B cell (primary cell): Measurements from ENCODE around the gene NMNAT1. TPM values are rescaled to one million over a fixed set of nuclear protein-coding genes. Genes with fewer than 3 reads are reported as not detected.

Experiments used
- ATAC-seq: fragments of 200-7000 bp; cut with Tn5 transposase; one replicate; pipeline ENCODE4 v1.10.0; 2021; ENCODE audit warnings: low read depth, mild to moderate bottlenecking, moderate number of reproducible peaks, moderate library complexity
- CTCF ChIA-PET: fragments of 350-600 bp; sonication (Branson Sonifier 250); formaldehyde crosslinking; loops from one replicate; lab custom pipeline; 2021; ENCODE audit warnings: antibody characterized with exemption, inconsistent platforms; lab: Charles Lee
- POLR2A ChIA-PET: fragments of 350-600 bp; sonication (Branson Sonifier 250); formaldehyde crosslinking; loops from one replicate; lab custom pipeline; 2021; ENCODE audit warnings: antibody characterized with exemption; lab: Charles Lee
- DNase-seq: peaks from one replicate; pipeline ENCODE4 v3.0.0; 2013
- H2AFZ ChIP-seq: 2 replicates; pipeline ENCODE4 v1.6.1; 2012; ENCODE audit warnings: mild to moderate bottlenecking, low read depth, low read length; ENCODE audit not compliant: insufficient read depth, poor library complexity, severe bottlenecking
- H3K27ac ChIP-seq, 2 donors: 1 replicate in 1 of 2; 2 replicates in 1 of 2; pipeline ENCODE4 v1.5.1; 2012 to 2013; ENCODE audit warnings: low read length in 2 of 2, mild to moderate bottlenecking in 2 of 2, moderate library complexity in 1 of 2
- H3K27me3 ChIP-seq, 4 experiments: fragments of 200-600 bp in 1 of 4; sonication (generic) in 1 of 4; replicated peaks in 1 of 4; 1 replicate in 2 of 4; 2 replicates in 2 of 4; pipeline versions ENCODE4 v1.6.1 to v1.7.0; 2013 to 2016; ENCODE audit warnings: low read length in 3 of 4, mild to moderate bottlenecking in 2 of 4, mixed read lengths in 1 of 4, moderate library complexity in 1 of 4; ENCODE audit not compliant: insufficient read depth in 4 of 4, control insufficient read depth in 3 of 4; ENCODE audit errors: control extremely low read depth in 1 of 4
- H3K36me3 ChIP-seq, 2 experiments: replicated peaks in 1 of 2; 1 replicate in 1 of 2; 2 replicates in 1 of 2; pipeline versions ENCODE4 v1.6.1 to v1.7.1; 2013; ENCODE audit warnings: low read length in 1 of 2; ENCODE audit not compliant: insufficient read depth in 2 of 2, control insufficient read depth in 1 of 2; ENCODE audit errors: control extremely low read depth in 1 of 2, extremely low read depth in 1 of 2
- H3K4me1 ChIP-seq, 2 donors: fragments of 200-600 bp in 1 of 2; sonication (generic) in 1 of 2; 1 replicate in 1 of 2; 2 replicates in 1 of 2; pipeline versions ENCODE4 v1.5.1 to v1.6.1; 2013 to 2017; ENCODE audit warnings: low read length in 2 of 2; ENCODE audit not compliant: control insufficient read depth in 2 of 2, insufficient read depth in 2 of 2
- H3K4me2 ChIP-seq: replicated peaks from 2 replicates; pipeline ENCODE3; 2012; ENCODE audit warnings: mild to moderate bottlenecking, low read depth, low read length; ENCODE audit not compliant: poor library complexity, severe bottlenecking
- H3K4me3 ChIP-seq, 5 experiments: fragments of 200-600 bp in 1 of 5; sonication (generic) in 1 of 5; 1 replicate in 3 of 5; 2 replicates in 2 of 5; pipeline versions ENCODE4 v1.5.1 to v1.7.0; 2011 to 2016; ENCODE audit warnings: low read length in 4 of 5, mild to moderate bottlenecking in 4 of 5, low read depth in 2 of 5, control low read depth in 1 of 5, moderate library complexity in 1 of 5; ENCODE audit not compliant: insufficient read depth in 1 of 5; ENCODE audit errors: control extremely low read depth in 1 of 5, extremely low read depth in 1 of 5
- H3K79me2 ChIP-seq: fragments of 200-600 bp; sonication (generic); one replicate; pipeline ENCODE4 v1.6.0; 2016; ENCODE audit warnings: low read length; ENCODE audit not compliant: control insufficient read depth, insufficient read depth
- H3K9ac ChIP-seq: fragments of 200-600 bp; sonication (generic); 2 replicates; pipeline ENCODE4 v1.6.1; 2017; ENCODE audit warnings: mild to moderate bottlenecking, low read length, moderate library complexity
- H3K9me3 ChIP-seq, 3 donors: one replicate each; pipeline versions ENCODE4 v1.6.1 to v1.7.1; 2013; ENCODE audit warnings: low read length in 2 of 3; ENCODE audit not compliant: control insufficient read depth in 2 of 3, insufficient read depth in 1 of 3; ENCODE audit errors: control extremely low read depth in 1 of 3
- H4K20me1 ChIP-seq: 2 replicates; pipeline ENCODE4 v1.6.0; 2012; ENCODE audit warnings: mild to moderate bottlenecking, low read length; ENCODE audit not compliant: insufficient read depth, control insufficient read depth, poor library complexity, severe bottlenecking
- H3K27ac Mint-ChIP-seq: one replicate; pipeline ENCODE4 v1.8.0; 2021; ENCODE audit warnings: mixed read lengths
- H3K27me3 Mint-ChIP-seq: one replicate; pipeline ENCODE4 v1.8.0; 2021; ENCODE audit warnings: mixed read lengths
- H3K4me1 Mint-ChIP-seq: one replicate; pipeline ENCODE4 v1.8.0; 2021; ENCODE audit warnings: mixed read lengths
- H3K4me3 Mint-ChIP-seq: one replicate; pipeline ENCODE4 v1.8.0; 2021; ENCODE audit warnings: mixed read lengths
- H3K9me3 Mint-ChIP-seq: one replicate; pipeline ENCODE4 v1.8.0; 2022; ENCODE audit warnings: mixed read lengths; ENCODE audit not compliant: insufficient read depth
- CTCF ChIP-seq: fragments of 200-600 bp; IDR thresholded peaks from one replicate; pipeline ENCODE4 v1.8.0; 2022; ENCODE audit warnings: antibody characterized with exemption, mild to moderate bottlenecking
- EZH2 ChIP-seq: IDR thresholded peaks from 2 replicates; pipeline ENCODE4 v1.6.1; 2012; ENCODE audit warnings: borderline replicate concordance, low read depth, mild to moderate bottlenecking, moderate library complexity, low read length; ENCODE audit not compliant: insufficient read depth, poor library complexity, severe bottlenecking
- WGBS: methylation state at CpG from one replicate; pipeline ENCODE4 v1.1.5; 2013; ENCODE audit warnings: missing lambda C conversion rate; ENCODE audit not compliant: insufficient coverage; 5-methylcytosine and 5-hydroxymethylcytosine counted together
- intact Hi-C: fragments of 100-400 bp; cut with micrococcal nuclease; formaldehyde crosslinking; loops from one replicate; pipeline ENCODE4 v1.10.0; 2022
- polyA plus RNA-seq: library from polyadenylated mRNA; depleted of rRNA; stranded (reverse); fragments of >200 nt; gene quantifications from 2 replicates; pipeline ENCODE4 v1.2.3, GENCODE V29; 2012
- total RNA-seq, 2 donors: library from RNA; stranded (reverse); fragments of 120-200 nt in 1 of 2; gene quantifications; 1 replicate in 1 of 2; 2 replicates in 1 of 2; pipeline versions ENCODE4 v1.2.3 to v1.2.4, GENCODE V29; 2013 to 2022

Gene NMNAT1
- total and polyA plus RNA-seq, 2 donors (not counting 1 experiment from before 2014, with no cell fraction given): 4.5 to 8.0 TPM

- H3K27ac ChIP-seq: no peak overlapping the region
- H2AFZ ChIP-seq: no peak overlapping the region
- no peak overlapping the region for H3K4me3 ChIP-seq
- no peaks in the 10 kb centered on the region for H3K36me3 ChIP-seq
- intact Hi-C loops: no loop called here
- DNase-seq: no peak
- Mint-ChIP-seq H3K4me3 (no peak overlapping the region), H3K27me3 (peaks cover 19% of the 10 kb centered on the region), H3K9me3 (no peaks in the 10 kb centered on the region), H3K27ac (no peak overlapping the region), H3K4me1 (peaks cover 9% of the 10 kb centered on the region)
- TF ChIP-seq EZH2 (no peak), CTCF (no peak)
- no peak overlapping the region for H3K4me2 ChIP-seq
- POLR2A ChIA-PET: no interaction called here
- no peaks in the 10 kb centered on the region for H4K20me1 ChIP-seq
- H3K4me1 ChIP-seq: peaks cover 7 to 14% of the 10 kb centered on the region in 2 donors
- peaks cover under 1 to 8% (median 2%) of the 10 kb centered on the region in 3 donors for H3K9me3 ChIP-seq
- peaks cover 0 to 23% (median 8%) of the 10 kb centered on the region in 4 experiments for H3K27me3 ChIP-seq
- 98% methylated on average over 5 of the region's 7 CpGs for WGBS
- H3K79me2 ChIP-seq: no peaks in the 10 kb centered on the region
- no peak overlapping the region for H3K9ac ChIP-seq
- CTCF ChIA-PET: interaction anchor here (0.6 to 1.2 kb wide), 4 partner anchors 39 to 449 kb away, joined by 3 to 5 read pairs (median 3); partner anchors contain the start of genes LZIC, NMNAT1 and UBE4B
- no peak for ATAC-seq
These were observed 50.3 kb downstream of the NMNAT1 start for GRCh38 chr1:9993561-9994075.
